Lung (tissue), 12 donors: ENCODE results near the gene LLGL2. TPM values are rescaled to one million over a fixed set of nuclear protein-coding genes. Genes with fewer than 3 reads are reported as not detected.
"Not testable (repeated sequence)": the region's sequence is repeated elsewhere in the genome, so short reads cannot be mapped to it uniquely, and the experiment has no call there.

Source experiments
- ATAC-seq: fragments of 200-7000 bp; cut with Tn5 transposase; one replicate; pipeline ENCODE4 v1.9.1; 2020; ENCODE audit warnings: moderate number of reproducible peaks; ENCODE audit not compliant: insufficient read depth, low FRiP score
- DNase-seq, 3 donors: peaks; one replicate each; pipeline ENCODE4 v3.0.0-alpha.2; 2013 to 2017
- H3K27ac ChIP-seq, 2 donors: one replicate each; pipeline ENCODE4 v1.5.1; 2013; ENCODE audit warnings: mild to moderate bottlenecking in 2 of 2, moderate library complexity in 2 of 2, control low read depth in 1 of 2, inconsistent platforms in 1 of 2, low read depth in 1 of 2, low read length in 1 of 2
- H3K27me3 ChIP-seq, 3 donors: one replicate each; pipeline ENCODE4 v1.5.1; 2013; ENCODE audit warnings: low read length in 2 of 3; ENCODE audit not compliant: control insufficient read depth in 3 of 3, insufficient read depth in 3 of 3
- H3K36me3 ChIP-seq, 4 donors: one replicate each; pipeline ENCODE4 v1.5.1; 2013; ENCODE audit warnings: low read length in 4 of 4, mild to moderate bottlenecking in 1 of 4, moderate library complexity in 1 of 4; ENCODE audit not compliant: control insufficient read depth in 4 of 4, insufficient read depth in 4 of 4
- H3K4me1 ChIP-seq, 5 donors: one replicate each; pipeline ENCODE4 v1.5.1; 2013; ENCODE audit warnings: low read length in 5 of 5, mild to moderate bottlenecking in 2 of 5, moderate library complexity in 1 of 5; ENCODE audit not compliant: control insufficient read depth in 5 of 5, insufficient read depth in 5 of 5
- H3K4me3 ChIP-seq: one replicate; pipeline ENCODE4 v1.5.1; 2013; ENCODE audit warnings: mild to moderate bottlenecking, control low read depth, moderate library complexity
- H3K9ac ChIP-seq, 2 donors: one replicate each; pipeline ENCODE4 v1.5.1; 2013; ENCODE audit warnings: low read length in 2 of 2, control low read depth in 1 of 2; ENCODE audit not compliant: insufficient read depth in 1 of 2
- H3K9me3 ChIP-seq, 4 donors: one replicate each; pipeline ENCODE4 v1.5.1; 2013; ENCODE audit warnings: low read length in 3 of 4, mild to moderate bottlenecking in 1 of 4, moderate library complexity in 1 of 4; ENCODE audit not compliant: control insufficient read depth in 4 of 4, insufficient read depth in 3 of 4
- WGBS, 2 donors: extraction: QIAGEN DNeasy Blood & Tissue Kit; methylation state at CpG; one replicate each; pipeline ENCODE4 v1.1.7; 2013; 5-methylcytosine and 5-hydroxymethylcytosine counted together
- polyA plus RNA-seq, 2 donors: library from polyadenylated mRNA; stranded (reverse); fragments of 200-250 nt; gene quantifications; one replicate each; pipeline ENCODE4 v1.2.1, GENCODE V29; 2013
- total RNA-seq, 2 donors: library from RNA; depleted of rRNA in 1 of 2; stranded (reverse); fragments of >200 nt in 1 of 2; gene quantifications; one replicate each; pipeline ENCODE4 v1.2.1, GENCODE V29; 2014 to 2021
- TF ChIP-seq, protein P1 (sequence below): IDR thresholded peaks from 2 replicates; pipeline ENCODE4 v1.5.1; 2012; ENCODE audit warnings: mild to moderate bottlenecking; ENCODE audit errors: control extremely low read depth, extremely low read depth
- donor health status: control.
- donor health status: control.
- donor health status: Bipolar disorder and iron deficiency.
- donor health status: healthy.
- donor health status: DM: yes; HTN: yes; CAD: no.

Gene LLGL2
- total and polyA plus RNA-seq, 4 donors, result 80.5 to 199 (median 149) TPM

DNA sequence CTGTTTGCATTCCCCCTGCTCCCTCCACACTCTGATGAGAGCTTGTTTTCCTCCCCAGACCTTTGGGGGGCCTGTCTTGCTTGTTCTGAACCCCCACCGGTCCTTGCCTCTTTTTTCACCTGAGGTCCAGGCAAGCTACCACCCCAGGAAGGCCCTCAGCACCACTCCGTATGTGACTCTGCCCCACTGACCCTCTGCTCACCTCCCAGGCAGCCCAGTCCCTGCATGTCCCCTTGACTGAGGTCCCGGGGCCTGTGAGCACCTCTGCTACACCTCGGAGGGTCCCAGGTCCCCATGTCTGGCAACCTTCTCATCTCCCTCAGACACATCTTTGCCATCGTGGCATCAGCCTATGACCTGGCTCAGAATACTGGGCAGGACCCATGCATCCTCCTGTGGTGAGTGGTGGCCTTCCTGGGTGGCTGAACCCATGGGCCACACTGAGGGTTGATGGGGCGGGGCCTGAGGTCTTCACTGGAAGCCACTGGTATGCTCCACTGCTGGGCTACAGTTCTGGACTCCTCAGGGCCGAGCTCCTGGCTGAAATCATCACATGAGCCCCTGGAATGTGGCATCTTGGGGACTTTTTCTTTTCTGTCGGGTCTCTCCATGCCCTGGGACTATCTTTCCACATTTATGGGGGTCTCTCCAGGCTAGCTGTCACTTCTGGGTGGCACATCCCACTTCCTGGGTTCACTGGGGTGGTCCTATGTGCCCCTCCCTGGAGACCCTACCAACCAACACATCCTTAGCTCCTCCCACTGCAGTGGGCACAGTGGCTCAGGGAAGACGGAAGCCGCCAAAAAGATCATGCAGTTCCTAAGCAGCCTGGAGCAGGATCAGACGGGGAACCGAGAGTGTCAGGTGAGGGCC, 65.6 kb downstream of the LLGL2 start:
- TF ChIP-seq, protein P1, sequence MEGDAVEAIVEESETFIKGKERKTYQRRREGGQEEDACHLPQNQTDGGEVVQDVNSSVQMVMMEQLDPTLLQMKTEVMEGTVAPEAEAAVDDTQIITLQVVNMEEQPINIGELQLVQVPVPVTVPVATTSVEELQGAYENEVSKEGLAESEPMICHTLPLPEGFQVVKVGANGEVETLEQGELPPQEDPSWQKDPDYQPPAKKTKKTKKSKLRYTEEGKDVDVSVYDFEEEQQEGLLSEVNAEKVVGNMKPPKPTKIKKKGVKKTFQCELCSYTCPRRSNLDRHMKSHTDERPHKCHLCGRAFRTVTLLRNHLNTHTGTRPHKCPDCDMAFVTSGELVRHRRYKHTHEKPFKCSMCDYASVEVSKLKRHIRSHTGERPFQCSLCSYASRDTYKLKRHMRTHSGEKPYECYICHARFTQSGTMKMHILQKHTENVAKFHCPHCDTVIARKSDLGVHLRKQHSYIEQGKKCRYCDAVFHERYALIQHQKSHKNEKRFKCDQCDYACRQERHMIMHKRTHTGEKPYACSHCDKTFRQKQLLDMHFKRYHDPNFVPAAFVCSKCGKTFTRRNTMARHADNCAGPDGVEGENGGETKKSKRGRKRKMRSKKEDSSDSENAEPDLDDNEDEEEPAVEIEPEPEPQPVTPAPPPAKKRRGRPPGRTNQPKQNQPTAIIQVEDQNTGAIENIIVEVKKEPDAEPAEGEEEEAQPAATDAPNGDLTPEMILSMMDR, result no peak

GRCh38 chr17:75591722-75592302, 66.3 kb downstream of the LLGL2 start:
- no peak overlapping the region for H3K9ac ChIP-seq
- 94 to 95% methylated on average over 7 of the region's 7 CpGs for WGBS, 2 donors
- peaks cover 0 to 12% (median 0%) of the 10 kb centered on the region in 5 donors for H3K4me1 ChIP-seq
- ATAC-seq (no peak), DNase-seq (no peak)
- H3K27me3 ChIP-seq, result no peaks in the 10 kb centered on the region
- H3K36me3 ChIP-seq, result peaks cover 0 to 2% (median 0%) of the 10 kb centered on the region in 4 donors
- H3K27ac ChIP-seq, result no peak overlapping the region
- no peak overlapping the region for H3K4me3 ChIP-seq
- TF ChIP-seq, protein P1, result no peak
- no peaks in the 10 kb centered on the region for H3K9me3 ChIP-seq

More for the DNA sequence above, 65.6 kb downstream of the LLGL2 start:
- Histone ChIP-seq H3K4me3 (no peak overlapping the region), H3K27me3 (no peaks in the 10 kb centered on the region), H3K9me3 (no peaks in the 10 kb centered on the region), H3K4me1 (peaks cover 0 to 15% (median 0%) of the 10 kb centered on the region in 5 donors), H3K9ac (no peak overlapping the region), H3K27ac (no peak overlapping the region), H3K36me3 (peaks cover 0 to 2% (median 0%) of the 10 kb centered on the region in 4 donors)
- no peak for ATAC-seq
- WGBS, 2 donors, result 86 to 93% methylated on average over 12 of the region's 12 CpGs
- DNase-seq, result no peak

DNA sequence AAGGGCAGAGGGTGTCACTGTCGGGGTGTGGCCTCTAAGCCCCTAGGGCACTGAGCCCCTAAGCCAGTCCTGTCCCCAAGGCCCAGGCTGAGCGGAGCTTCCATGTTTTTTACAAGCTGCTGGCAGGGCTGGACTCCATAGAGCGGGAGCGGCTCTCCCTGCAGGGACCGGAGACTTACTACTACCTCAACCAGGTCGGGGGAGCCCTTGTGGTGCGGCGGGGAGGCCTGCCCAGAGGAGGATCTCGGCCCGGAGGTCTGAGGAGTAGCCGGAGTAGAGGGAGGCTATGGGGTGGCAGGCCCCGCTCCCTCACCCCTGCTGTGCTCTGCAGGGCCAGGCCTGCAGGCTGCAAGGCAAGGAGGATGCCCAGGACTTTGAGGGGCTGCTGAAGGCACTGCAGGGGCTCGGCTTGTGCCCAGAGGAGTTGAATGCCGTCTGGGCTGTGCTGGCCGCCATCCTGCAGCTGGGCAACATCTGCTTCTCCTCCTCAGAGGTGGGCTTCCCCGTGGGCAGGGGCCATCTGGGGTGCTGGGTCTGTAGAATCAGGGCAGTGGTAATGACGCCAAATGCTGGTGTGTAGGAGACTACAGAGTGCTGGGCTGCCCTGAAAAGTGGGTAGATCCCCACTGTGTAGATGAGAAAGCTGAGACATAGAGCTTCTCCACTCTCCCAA, 67.0 kb downstream of the LLGL2 start:
- Histone ChIP-seq H3K4me1 (peaks cover 0 to 5% (median 0%) of the 10 kb centered on the region in 5 donors), H3K4me3 (no peak overlapping the region), H3K27me3 (no peaks in the 10 kb centered on the region), H3K36me3 (peaks cover 0 to 2% (median 0%) of the 10 kb centered on the region in 4 donors), H3K27ac (no peak overlapping the region), H3K9ac (no peak overlapping the region), H3K9me3 (no peaks in the 10 kb centered on the region)
- DNase-seq (no peak), ATAC-seq (no peak)
- TF ChIP-seq, protein P1, result no peak
- WGBS, 2 donors, result 92 to 97% methylated on average over 17 of the region's 17 CpGs

DNA sequence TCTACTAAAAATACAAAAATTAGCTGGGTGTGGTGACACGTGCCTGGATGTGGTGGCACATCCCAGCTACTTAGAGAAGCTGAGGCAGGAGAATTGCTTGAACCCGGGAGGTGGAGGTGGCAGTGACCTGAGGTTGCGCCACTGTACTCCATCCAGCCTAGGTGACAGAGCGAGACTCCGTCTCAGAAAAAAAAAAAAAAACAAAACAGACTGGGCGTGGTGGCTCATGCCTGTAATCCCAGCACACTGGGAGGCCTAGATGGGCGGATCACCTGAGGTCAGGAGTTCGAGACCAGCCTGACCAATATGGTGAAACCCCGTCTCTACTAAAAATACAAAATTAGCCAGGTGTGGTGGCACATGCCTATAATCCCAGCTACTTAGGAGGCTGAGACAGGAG, 67.9 kb downstream of the LLGL2 start:
- DNase-seq, H3K9ac ChIP-seq, ATAC-seq, H3K4me1 ChIP-seq, H3K27me3 ChIP-seq, H3K27ac ChIP-seq, H3K36me3 ChIP-seq, H3K9me3 ChIP-seq, H3K4me3 ChIP-seq: not testable (repeated sequence)
- 86 to 90% methylated on average over 9 of the region's 9 CpGs for WGBS, 2 donors
